Erythroblast (primary cell): ENCODE data around the gene ELK3.

Source experiments
- GATA1 ChIP-seq: IDR thresholded peaks from 2 replicates; pipeline ENCODE4 v1.6.1; 2011; ENCODE audit warnings: low read depth, mild to moderate bottlenecking, control low read depth, low read length, moderate library complexity
- POLR2A ChIP-seq: IDR thresholded peaks from 2 replicates; pipeline ENCODE4 v1.6.1; 2011; ENCODE audit warnings: mild to moderate bottlenecking, low read length

- no peak for TF ChIP-seq POLR2A
- no peak for TF ChIP-seq GATA1
Observed at GRCh38 chr12:96156211-96156610, 38.0 kb upstream of the ELK3 start.
